OCI-LY7 (cell line): ENCODE results near the gene DUOX1. TPM values are rescaled to one million over a fixed set of nuclear protein-coding genes. Genes with fewer than 3 reads are reported as not detected.
A peak's percentile ranks its signal among the peaks of the same experiment; 100 is the strongest.

Experiments used
- BruUV-seq: library from RNA; stranded (reverse); fragments of 400-500 nt; replicated peaks from 2 replicates; lab custom pipeline; 2021; lab: Mats Ljungman, UMichigan
- CTCF ChIA-PET: fragments of 300-600 bp; sonication (Branson Sonifier 250); formaldehyde crosslinking; loops from one replicate; lab custom pipeline; 2022; ENCODE audit warnings: antibody characterized with exemption; ENCODE audit not compliant: unreplicated experiment; lab: Charles Lee
- POLR2A ChIA-PET: fragments of 300-600 bp; sonication (Branson Sonifier 250); formaldehyde crosslinking; loops from one replicate; lab custom pipeline; 2022; ENCODE audit warnings: antibody characterized with exemption; lab: Charles Lee
- DNase-seq: peaks from one replicate; pipeline ENCODE4 v3.0.0-alpha.2; 2015; ENCODE audit warnings: low spot score
- H2AFZ ChIP-seq: fragments of 200-600 bp; sonication (generic), shearing (Covaris generic); 2 replicates; pipeline ENCODE4 v1.6.1; 2014; ENCODE audit warnings: mild to moderate bottlenecking, antibody characterized with exemption, low read length, moderate library complexity
- H3K27ac ChIP-seq: fragments of 200-600 bp; sonication (generic); 2 replicates; pipeline ENCODE4 v1.5.1; 2014; ENCODE audit warnings: mixed run types, low read depth, mild to moderate bottlenecking, moderate library complexity, low read length, inconsistent platforms; ENCODE audit not compliant: poor library complexity, severe bottlenecking
- H3K36me3 ChIP-seq: fragments of 200-600 bp; sonication (generic); 2 replicates; pipeline ENCODE4 v1.6.1; 2014; ENCODE audit warnings: mild to moderate bottlenecking, antibody characterized with exemption, low read length, moderate library complexity, mixed read lengths; ENCODE audit not compliant: insufficient read depth
- H3K4me1 ChIP-seq: fragments of 200-600 bp; sonication (generic); 2 replicates; pipeline ENCODE4 v1.5.1; 2014; ENCODE audit warnings: mild to moderate bottlenecking, low read length; ENCODE audit not compliant: insufficient read depth, poor library complexity, severe bottlenecking
- H3K4me2 ChIP-seq: fragments of 200-600 bp; sonication (generic); 2 replicates; pipeline ENCODE4 v1.6.1; 2014; ENCODE audit warnings: mild to moderate bottlenecking, low read length
- H3K4me3 ChIP-seq: fragments of 200-600 bp; sonication (generic); 2 replicates; pipeline ENCODE4 v1.5.1; 2014; ENCODE audit warnings: mild to moderate bottlenecking, low read depth, low read length; ENCODE audit not compliant: poor library complexity, severe bottlenecking
- H3K79me2 ChIP-seq: fragments of 200-600 bp; sonication (generic); 2 replicates; pipeline ENCODE4 v1.6.1; 2016; ENCODE audit warnings: low read depth, mild to moderate bottlenecking, low read length, moderate library complexity, mixed read lengths; ENCODE audit not compliant: insufficient read depth
- H3K9me2 ChIP-seq: fragments of 200-600 bp; sonication (generic); 2 replicates; pipeline ENCODE4 v1.6.1; 2016; ENCODE audit warnings: mild to moderate bottlenecking, low read length, mixed read lengths; ENCODE audit not compliant: insufficient read depth
- H3K9me3 ChIP-seq: fragments of 200-600 bp; sonication (generic); 2 replicates; pipeline ENCODE4 v1.6.1; 2014; ENCODE audit warnings: mild to moderate bottlenecking, mixed run types, low read length, mixed read lengths
- H4K20me1 ChIP-seq: fragments of 200-600 bp; sonication (generic); 2 replicates; pipeline ENCODE4 v1.6.1; 2014; ENCODE audit warnings: mild to moderate bottlenecking, antibody characterized with exemption, low read length, moderate library complexity, mixed read lengths; ENCODE audit not compliant: insufficient read depth
- CTCF ChIP-seq: fragments of 200-600 bp; sonication (generic); conservative IDR thresholded peaks from 2 replicates; pipeline ENCODE4 v1.5.1; 2014; ENCODE audit warnings: mild to moderate bottlenecking, antibody characterized with exemption, low read length, moderate library complexity, mixed read lengths
- EZH2phosphoT487 ChIP-seq: fragments of 200-600 bp; sonication (generic); IDR thresholded peaks from 2 replicates; pipeline ENCODE4 v1.6.1; 2018; ENCODE audit warnings: low read depth, borderline replicate concordance, mild to moderate bottlenecking, mixed run types, antibody characterized with exemption, low read length, moderate library complexity, mixed read lengths
- intact Hi-C: fragments of 100-400 bp; cut with micrococcal nuclease; formaldehyde crosslinking; loops from one replicate; pipeline ENCODE4 v1.10.0; 2022; ENCODE audit not compliant: unreplicated experiment
- total RNA-seq, 2 experiments: library from RNA; depleted of rRNA in 1 of 2; stranded (reverse); fragments of >200 nt in 1 of 2; shearing (Covaris generic) in 1 of 2; gene quantifications; 2 replicates each; pipeline ENCODE4 v1.2.3, GENCODE V29; 2014 to 2022

The DUOX1 gene
- total RNA-seq, 2 experiments from 2014 or later = not detected

- DNase-seq = no peak
- TF ChIP-seq EZH2phosphoT487 (no peak), CTCF (no peak)
- Histone ChIP-seq H3K4me1 (peaks cover 19% of the 10 kb centered on the region), H3K27ac (no peak overlapping the region), H2AFZ (no peak overlapping the region), H3K9me3 (no peaks in the 10 kb centered on the region), H3K9me2 (no peaks in the 10 kb centered on the region), H3K4me3 (no peak overlapping the region), H4K20me1 (no peaks in the 10 kb centered on the region), H3K4me2 (no peak overlapping the region), H3K36me3 (no peaks in the 10 kb centered on the region), H3K79me2 (no peaks in the 10 kb centered on the region)
- ChIA-PET CTCF (interaction anchor here (0.6 to 1.3 kb wide), 9 partner anchors 32 to 424 kb away, joined by 3 to 5 read pairs (median 3); a partner anchor contains a TSS), POLR2A (interaction anchor here (0.6 to 1.2 kb wide), 7 partner anchors 19 to 358 kb away, joined by 3 to 4 read pairs (median 3); a partner anchor contains a TSS)
- intact Hi-C loops = loop anchor here (1.0 to 10.0 kb wide), 2 partner anchors 295 to 451 kb away; no protein-coding TSS in a partner anchor
- no TSS peak for BruUV-seq
Observed at GRCh38 chr15:45163508-45163856, 33.7 kb downstream of the DUOX1 start.

GRCh38 chr15:45164914-45165313 lies 35.1 kb downstream of the DUOX1 start:
- H3K4me3 ChIP-seq = no peak overlapping the region
- H3K9me3 ChIP-seq = no peaks in the 10 kb centered on the region
- CTCF ChIA-PET = interaction anchor here (1.0 kb wide), 1 partner anchor 9 kb away, joined by 4 read pairs; no protein-coding TSS in a partner anchor
- BruUV-seq = no TSS peak
- no peaks in the 10 kb centered on the region for H4K20me1 ChIP-seq
- H3K79me2 ChIP-seq = no peaks in the 10 kb centered on the region
- POLR2A ChIA-PET = interaction anchor here (0.8 kb wide), 1 partner anchor 114 kb away, joined by 4 read pairs; no protein-coding TSS in a partner anchor
- H3K4me2 ChIP-seq = 0 out of 2 replicates have a peak overlapping the region, but pooled peaks have one; percentile 82
- no peaks in the 10 kb centered on the region for H3K36me3 ChIP-seq
- no peak overlapping the region for H2AFZ ChIP-seq
- no peaks in the 10 kb centered on the region for H3K9me2 ChIP-seq
- TF ChIP-seq CTCF (no peak), EZH2phosphoT487 (no peak)
- intact Hi-C loops = loop anchor here (10.0 kb wide), 1 partner anchor 450 kb away; no protein-coding TSS in a partner anchor
- H3K27ac ChIP-seq = no peak overlapping the region
- DNase-seq = no peak
- peaks cover 34% of the 10 kb centered on the region for H3K4me1 ChIP-seq

GRCh38 chr15:45165536-45165935 lies 35.7 kb downstream of the DUOX1 start:
- H3K4me1 ChIP-seq = peaks cover 39% of the 10 kb centered on the region
- H3K27ac ChIP-seq = no peak overlapping the region
- no peak overlapping the region for H2AFZ ChIP-seq
- TF ChIP-seq CTCF = no peak
- TF ChIP-seq EZH2phosphoT487 = no peak
- ChIA-PET CTCF (no interaction called here), POLR2A (no interaction called here)
- H3K36me3 ChIP-seq = no peaks in the 10 kb centered on the region
- H3K9me2 ChIP-seq = no peaks in the 10 kb centered on the region
- no peak overlapping the region for H3K4me3 ChIP-seq
- H3K79me2 ChIP-seq = no peaks in the 10 kb centered on the region
- peak overlapping the region; percentile 82; the same call in 1 of the 2 replicates for H3K4me2 ChIP-seq
- DNase-seq = no peak
- no peaks in the 10 kb centered on the region for H4K20me1 ChIP-seq
- H3K9me3 ChIP-seq = no peaks in the 10 kb centered on the region
- intact Hi-C loops = loop anchor here (10.0 kb wide), 1 partner anchor 449 kb away; no protein-coding TSS in a partner anchor
- BruUV-seq = no TSS peak
